Measurements from ENCODE around the gene IL1RAPL1. TPM values are rescaled to one million over a fixed set of nuclear protein-coding genes. Genes with fewer than 3 reads are reported as not detected.
"Not testable (repeated sequence)": the region's sequence is repeated elsewhere in the genome, so short reads cannot be mapped to it uniquely, and the experiment has no call there.

IL1RAPL1 gene
- total RNA-seq, 2 donors from 2014 or later = not detected

GRCh38 chrX:28773807-28774206 lies 186.6 kb downstream of the IL1RAPL1 start:
- Mint-ChIP-seq H3K9me3 (no peaks in the 10 kb centered on the region), H3K4me3 (no peak overlapping the region), H3K4me1 (no peaks in the 10 kb centered on the region), H3K36me3 (ENCODE audit: low read depth) (no peaks in the 10 kb centered on the region), H3K27me3 (no peaks in the 10 kb centered on the region), H3K27ac (no peak overlapping the region)
- no peak for ATAC-seq (replicated peaks)

GRCh38 chrX:28787206-28787605 lies 200.0 kb downstream of the IL1RAPL1 start:
- Mint-ChIP-seq H3K4me3 (no peak overlapping the region), H3K27me3 (no peaks in the 10 kb centered on the region), H3K9me3 (peaks cover 5% of the 10 kb centered on the region), H3K27ac (no peak overlapping the region), H3K4me1 (no peaks in the 10 kb centered on the region), H3K36me3 (ENCODE audit: low read depth) (no peaks in the 10 kb centered on the region)
- ATAC-seq (replicated peaks) = no peak

- ATAC-seq (replicated peaks); H3K27me3 Mint-ChIP-seq; H3K4me3 Mint-ChIP-seq; H3K27ac Mint-ChIP-seq; H3K36me3 Mint-ChIP-seq (ENCODE audit: low read depth); H3K9me3 Mint-ChIP-seq; H3K4me1 Mint-ChIP-seq: not testable (repeated sequence)
Observed at GRCh38 chrX:28800671-28801070, 213.4 kb downstream of the IL1RAPL1 start.

GRCh38 chrX:28802625-28803024 lies 215.4 kb downstream of the IL1RAPL1 start:
- no peak overlapping the region for H3K27ac Mint-ChIP-seq
- H3K36me3 Mint-ChIP-seq (ENCODE audit: low read depth) = no peaks in the 10 kb centered on the region
- no peak for ATAC-seq (replicated peaks)
- H3K4me1 Mint-ChIP-seq = no peaks in the 10 kb centered on the region
- H3K9me3 Mint-ChIP-seq = peaks cover 7% of the 10 kb centered on the region
- H3K27me3 Mint-ChIP-seq = no peaks in the 10 kb centered on the region
- H3K4me3 Mint-ChIP-seq = no peak overlapping the region

GRCh38 chrX:28835991-28836390 lies 248.7 kb downstream of the IL1RAPL1 start:
- H3K36me3 Mint-ChIP-seq (ENCODE audit: low read depth) = no peaks in the 10 kb centered on the region
- no peak overlapping the region for H3K4me3 Mint-ChIP-seq
- no peak for ATAC-seq (replicated peaks)
- no peak overlapping the region for H3K27ac Mint-ChIP-seq
- no peaks in the 10 kb centered on the region for H3K27me3 Mint-ChIP-seq
- H3K9me3 Mint-ChIP-seq = no peaks in the 10 kb centered on the region
- no peaks in the 10 kb centered on the region for H3K4me1 Mint-ChIP-seq

GRCh38 chrX:28843817-28844216 lies 256.6 kb downstream of the IL1RAPL1 start:
- no peak for ATAC-seq (replicated peaks)
- Mint-ChIP-seq H3K36me3 (ENCODE audit: low read depth) (no peaks in the 10 kb centered on the region), H3K9me3 (peaks cover 6% of the 10 kb centered on the region), H3K27me3 (no peaks in the 10 kb centered on the region), H3K4me1 (no peaks in the 10 kb centered on the region), H3K4me3 (no peak overlapping the region), H3K27ac (no peak overlapping the region)

GRCh38 chrX:28847423-28847822 lies 260.2 kb downstream of the IL1RAPL1 start:
- peaks cover 6% of the 10 kb centered on the region for H3K9me3 Mint-ChIP-seq
- no peak for ATAC-seq (replicated peaks)
- H3K4me1 Mint-ChIP-seq = no peaks in the 10 kb centered on the region
- no peak overlapping the region for H3K4me3 Mint-ChIP-seq
- H3K27me3 Mint-ChIP-seq = no peaks in the 10 kb centered on the region
- no peak overlapping the region for H3K27ac Mint-ChIP-seq
- no peaks in the 10 kb centered on the region for H3K36me3 Mint-ChIP-seq (ENCODE audit: low read depth)

GRCh38 chrX:28848707-28849106 lies 261.5 kb downstream of the IL1RAPL1 start:
- Mint-ChIP-seq H3K27me3 (no peaks in the 10 kb centered on the region), H3K9me3 (peaks cover 6% of the 10 kb centered on the region), H3K36me3 (ENCODE audit: low read depth) (no peaks in the 10 kb centered on the region), H3K27ac (no peak overlapping the region), H3K4me1 (no peaks in the 10 kb centered on the region), H3K4me3 (no peak overlapping the region)
- no peak for ATAC-seq (replicated peaks)

- Mint-ChIP-seq H3K4me3 (no peak overlapping the region), H3K36me3 (ENCODE audit: low read depth) (no peaks in the 10 kb centered on the region), H3K4me1 (no peaks in the 10 kb centered on the region), H3K27me3 (no peaks in the 10 kb centered on the region), H3K27ac (no peak overlapping the region), H3K9me3 (peaks cover 15% of the 10 kb centered on the region)
- no peak for ATAC-seq (replicated peaks)
Observed at GRCh38 chrX:28850955-28851354, 263.7 kb downstream of the IL1RAPL1 start.

GRCh38 chrX:28851871-28852270 lies 264.6 kb downstream of the IL1RAPL1 start:
- ATAC-seq (replicated peaks) = no peak
- no peaks in the 10 kb centered on the region for H3K4me1 Mint-ChIP-seq
- no peaks in the 10 kb centered on the region for H3K27me3 Mint-ChIP-seq
- no peak overlapping the region for H3K4me3 Mint-ChIP-seq
- H3K27ac Mint-ChIP-seq = no peak overlapping the region
- H3K36me3 Mint-ChIP-seq (ENCODE audit: low read depth) = no peaks in the 10 kb centered on the region
- H3K9me3 Mint-ChIP-seq = peaks cover 14% of the 10 kb centered on the region

GRCh38 chrX:28854637-28855036 lies 267.4 kb downstream of the IL1RAPL1 start:
- H3K36me3 Mint-ChIP-seq (ENCODE audit: low read depth) = no peaks in the 10 kb centered on the region
- no peak overlapping the region for H3K27ac Mint-ChIP-seq
- no peaks in the 10 kb centered on the region for H3K27me3 Mint-ChIP-seq
- H3K4me3 Mint-ChIP-seq = no peak overlapping the region
- peaks cover 9% of the 10 kb centered on the region for H3K9me3 Mint-ChIP-seq
- no peak for ATAC-seq (replicated peaks)
- H3K4me1 Mint-ChIP-seq = no peaks in the 10 kb centered on the region

GRCh38 chrX:28876408-28876807 lies 289.2 kb downstream of the IL1RAPL1 start:
- peaks cover 4% of the 10 kb centered on the region for H3K9me3 Mint-ChIP-seq
- no peak overlapping the region for H3K4me3 Mint-ChIP-seq
- no peak for ATAC-seq (replicated peaks)
- H3K4me1 Mint-ChIP-seq = no peaks in the 10 kb centered on the region
- no peaks in the 10 kb centered on the region for H3K36me3 Mint-ChIP-seq (ENCODE audit: low read depth)
- H3K27me3 Mint-ChIP-seq = no peaks in the 10 kb centered on the region
- H3K27ac Mint-ChIP-seq = no peak overlapping the region

GRCh38 chrX:28876901-28877300 lies 289.7 kb downstream of the IL1RAPL1 start:
- Mint-ChIP-seq H3K27ac (no peak overlapping the region), H3K4me3 (no peak overlapping the region), H3K4me1 (no peaks in the 10 kb centered on the region), H3K27me3 (no peaks in the 10 kb centered on the region), H3K36me3 (ENCODE audit: low read depth) (no peaks in the 10 kb centered on the region), H3K9me3 (peaks cover 9% of the 10 kb centered on the region)
- ATAC-seq (replicated peaks) = no peak

- no peak for ATAC-seq (replicated peaks)
- Mint-ChIP-seq H3K36me3 (ENCODE audit: low read depth) (no peaks in the 10 kb centered on the region), H3K4me3 (no peak overlapping the region), H3K9me3 (peaks cover 9% of the 10 kb centered on the region), H3K4me1 (no peaks in the 10 kb centered on the region), H3K27me3 (no peaks in the 10 kb centered on the region), H3K27ac (no peak overlapping the region)
Observed at GRCh38 chrX:28880136-28880535, 292.9 kb downstream of the IL1RAPL1 start.

- no peaks in the 10 kb centered on the region for H3K4me1 Mint-ChIP-seq
- peaks cover 5% of the 10 kb centered on the region for H3K9me3 Mint-ChIP-seq
- no peak overlapping the region for H3K27ac Mint-ChIP-seq
- no peaks in the 10 kb centered on the region for H3K27me3 Mint-ChIP-seq
- H3K4me3 Mint-ChIP-seq = no peak overlapping the region
- no peak for ATAC-seq (replicated peaks)
- H3K36me3 Mint-ChIP-seq (ENCODE audit: low read depth) = no peaks in the 10 kb centered on the region
Observed at GRCh38 chrX:28884823-28885222, 297.6 kb downstream of the IL1RAPL1 start.

GRCh38 chrX:28888416-28888815 lies 301.2 kb downstream of the IL1RAPL1 start:
- Mint-ChIP-seq H3K36me3 (ENCODE audit: low read depth) (no peaks in the 10 kb centered on the region), H3K4me1 (no peaks in the 10 kb centered on the region), H3K27me3 (no peaks in the 10 kb centered on the region), H3K9me3 (no peaks in the 10 kb centered on the region), H3K27ac (no peak overlapping the region), H3K4me3 (no peak overlapping the region)
- ATAC-seq (replicated peaks) = no peak

All from activated T-helper 17 cell treated with anti-CD3 and anti-CD28 coated beads, Interleukin-2, amount 50 U/mL, for 72 hours (primary cell).